Measurements from ENCODE around the gene SRPX2.

Gene SRPX2

DNA sequence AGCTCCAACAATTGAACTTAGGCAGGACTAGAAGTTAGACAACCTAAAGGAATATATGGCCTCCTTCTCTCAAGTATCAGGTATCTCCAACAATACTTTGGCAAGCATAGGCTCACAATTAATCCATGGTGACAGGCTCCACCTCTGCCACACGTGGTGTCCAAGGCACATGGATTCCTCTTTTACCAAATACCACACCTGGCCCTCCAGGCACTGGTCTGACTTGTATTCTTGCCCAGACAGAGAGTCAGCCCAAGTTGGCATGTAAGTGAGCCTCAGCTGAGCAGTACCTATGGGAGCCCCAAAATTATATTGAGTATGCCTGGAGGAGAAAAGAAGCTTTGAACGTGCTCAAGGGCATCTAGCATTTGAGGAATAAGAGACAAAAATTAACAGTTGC lies 19.6 kb downstream of the SRPX2 start:
- Histone ChIP-seq H3K4me2 (no peak overlapping the region), H4K20me1 (ENCODE audit: insufficient read depth) (no peaks in the 10 kb centered on the region), H3K79me2 (ENCODE audit: insufficient read depth, low read depth) (no peaks in the 10 kb centered on the region), H3K27ac (no peak overlapping the region), H3K9ac (no peak overlapping the region), H3K36me3 (ENCODE audit: insufficient read depth) (no peaks in the 10 kb centered on the region), H3K27me3 (ENCODE audit: insufficient read depth, low read depth) (no peaks in the 10 kb centered on the region), H3K4me1 (ENCODE audit: low read depth, poor library complexity, severe bottlenecking) (peaks cover 6% of the 10 kb centered on the region), H3K4me3 (IDR thresholded peaks at IDR 0.05; ENCODE audit: insufficient read depth, low read depth, low read length) (no peak overlapping the region), H2AFZ (ENCODE audit: low read depth) (no peak overlapping the region)
- TF ChIP-seq, protein P1, sequence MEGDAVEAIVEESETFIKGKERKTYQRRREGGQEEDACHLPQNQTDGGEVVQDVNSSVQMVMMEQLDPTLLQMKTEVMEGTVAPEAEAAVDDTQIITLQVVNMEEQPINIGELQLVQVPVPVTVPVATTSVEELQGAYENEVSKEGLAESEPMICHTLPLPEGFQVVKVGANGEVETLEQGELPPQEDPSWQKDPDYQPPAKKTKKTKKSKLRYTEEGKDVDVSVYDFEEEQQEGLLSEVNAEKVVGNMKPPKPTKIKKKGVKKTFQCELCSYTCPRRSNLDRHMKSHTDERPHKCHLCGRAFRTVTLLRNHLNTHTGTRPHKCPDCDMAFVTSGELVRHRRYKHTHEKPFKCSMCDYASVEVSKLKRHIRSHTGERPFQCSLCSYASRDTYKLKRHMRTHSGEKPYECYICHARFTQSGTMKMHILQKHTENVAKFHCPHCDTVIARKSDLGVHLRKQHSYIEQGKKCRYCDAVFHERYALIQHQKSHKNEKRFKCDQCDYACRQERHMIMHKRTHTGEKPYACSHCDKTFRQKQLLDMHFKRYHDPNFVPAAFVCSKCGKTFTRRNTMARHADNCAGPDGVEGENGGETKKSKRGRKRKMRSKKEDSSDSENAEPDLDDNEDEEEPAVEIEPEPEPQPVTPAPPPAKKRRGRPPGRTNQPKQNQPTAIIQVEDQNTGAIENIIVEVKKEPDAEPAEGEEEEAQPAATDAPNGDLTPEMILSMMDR (conservative IDR thresholded peaks at IDR 0.05; ENCODE audit: low read depth, low read length), result no peak

DNA sequence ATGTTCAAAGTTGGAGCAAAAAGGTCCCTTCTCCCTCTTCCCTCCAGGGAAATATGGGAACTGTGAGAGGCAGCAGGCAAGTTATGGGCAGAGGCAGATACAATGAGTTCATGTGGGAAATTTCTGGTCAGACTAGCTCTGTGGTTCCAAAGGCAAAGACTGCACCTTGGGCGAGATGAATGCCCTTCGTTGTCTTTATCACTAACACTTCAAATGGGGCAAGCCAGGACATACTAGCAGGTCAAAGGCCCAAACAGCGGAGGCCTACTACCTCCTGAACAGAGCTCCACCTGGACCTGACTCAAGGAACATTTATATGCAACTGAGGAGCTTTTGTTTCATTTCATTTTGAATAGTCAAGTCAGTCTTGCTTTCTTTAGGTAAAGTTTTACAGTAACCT lies 29.0 kb downstream of the SRPX2 start:
- no peak overlapping the region for H3K27ac ChIP-seq
- H3K4me1 ChIP-seq (ENCODE audit: low read depth, poor library complexity, severe bottlenecking), result no peaks in the 10 kb centered on the region
- H3K4me3 ChIP-seq (IDR thresholded peaks at IDR 0.05; ENCODE audit: insufficient read depth, low read depth, low read length), result no peak overlapping the region
- TF ChIP-seq, protein P1 (conservative IDR thresholded peaks at IDR 0.05; ENCODE audit: low read depth, low read length), result no peak
- no peaks in the 10 kb centered on the region for H4K20me1 ChIP-seq (ENCODE audit: insufficient read depth)
- no peaks in the 10 kb centered on the region for H3K79me2 ChIP-seq (ENCODE audit: insufficient read depth, low read depth)
- no peaks in the 10 kb centered on the region for H3K36me3 ChIP-seq (ENCODE audit: insufficient read depth)
- H2AFZ ChIP-seq (ENCODE audit: low read depth), result no peak overlapping the region
- H3K27me3 ChIP-seq (ENCODE audit: insufficient read depth, low read depth), result no peaks in the 10 kb centered on the region
- H3K4me2 ChIP-seq, result no peak overlapping the region
- no peak overlapping the region for H3K9ac ChIP-seq

DNA sequence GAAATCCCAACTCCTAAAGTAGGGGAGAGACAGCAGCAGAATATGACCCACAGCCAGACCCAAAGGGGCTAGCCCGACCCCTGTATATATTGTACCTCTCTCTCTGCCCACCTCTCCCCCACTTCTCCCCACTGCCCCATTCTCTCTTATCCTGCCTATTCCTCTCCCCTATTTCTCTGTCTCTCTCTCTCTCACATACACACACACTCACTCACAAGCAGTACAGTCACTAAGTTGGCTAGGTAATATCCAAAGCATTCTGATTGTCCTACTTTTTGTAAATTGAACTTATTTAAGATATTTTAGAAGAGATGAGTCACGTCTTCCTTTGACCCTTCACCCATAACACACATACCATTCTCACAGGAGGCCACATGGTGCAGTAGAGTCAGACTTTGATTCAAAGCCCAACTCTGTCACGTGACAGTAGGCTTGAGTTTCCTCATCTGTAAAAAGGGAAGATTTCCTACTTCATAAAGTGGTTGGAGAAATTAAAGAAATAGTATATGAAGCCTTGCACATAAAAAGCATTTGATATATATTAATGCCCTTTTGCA lies 29.5 kb downstream of the SRPX2 start:
- H4K20me1 ChIP-seq (ENCODE audit: insufficient read depth), result no peaks in the 10 kb centered on the region
- H2AFZ ChIP-seq (ENCODE audit: low read depth), result no peak overlapping the region
- no peaks in the 10 kb centered on the region for H3K79me2 ChIP-seq (ENCODE audit: insufficient read depth, low read depth)
- H3K27me3 ChIP-seq (ENCODE audit: insufficient read depth, low read depth), result no peaks in the 10 kb centered on the region
- no peaks in the 10 kb centered on the region for H3K36me3 ChIP-seq (ENCODE audit: insufficient read depth)
- no peak overlapping the region for H3K4me2 ChIP-seq
- no peaks in the 10 kb centered on the region for H3K4me1 ChIP-seq (ENCODE audit: low read depth, poor library complexity, severe bottlenecking)
- H3K9ac ChIP-seq, result no peak overlapping the region
- TF ChIP-seq, protein P1 (conservative IDR thresholded peaks at IDR 0.05; ENCODE audit: low read depth, low read length), result no peak
- no peak overlapping the region for H3K4me3 ChIP-seq (IDR thresholded peaks at IDR 0.05; ENCODE audit: insufficient read depth, low read depth, low read length)
- no peak overlapping the region for H3K27ac ChIP-seq

DNA sequence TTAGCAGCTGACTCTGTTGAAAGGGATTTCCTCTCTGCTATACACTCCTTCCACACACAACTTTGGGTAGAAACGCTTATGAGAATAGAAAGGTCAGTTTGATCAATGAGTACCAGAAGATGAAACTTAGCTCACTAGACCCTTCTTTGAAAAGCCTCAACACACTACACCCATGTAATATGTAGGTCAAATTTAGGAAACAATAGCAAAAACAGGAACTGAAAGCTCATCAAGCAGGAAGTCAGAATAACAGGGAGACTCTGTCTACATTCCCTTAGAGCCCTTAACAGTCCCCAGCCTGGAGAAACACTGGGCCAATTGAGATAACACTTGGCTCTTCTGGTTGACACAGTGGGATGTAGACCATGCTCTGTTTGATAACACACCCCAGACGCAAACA lies 30.7 kb downstream of the SRPX2 start:
- Histone ChIP-seq H3K9ac (no peak overlapping the region), H4K20me1 (ENCODE audit: insufficient read depth) (no peaks in the 10 kb centered on the region), H3K27ac (no peak overlapping the region), H3K36me3 (ENCODE audit: insufficient read depth) (no peaks in the 10 kb centered on the region), H2AFZ (ENCODE audit: low read depth) (no peak overlapping the region), H3K4me2 (no peak overlapping the region), H3K79me2 (ENCODE audit: insufficient read depth, low read depth) (no peaks in the 10 kb centered on the region), H3K4me3 (IDR thresholded peaks at IDR 0.05; ENCODE audit: insufficient read depth, low read depth, low read length) (no peak overlapping the region), H3K27me3 (ENCODE audit: insufficient read depth, low read depth) (no peaks in the 10 kb centered on the region), H3K4me1 (ENCODE audit: low read depth, poor library complexity, severe bottlenecking) (no peaks in the 10 kb centered on the region)
- TF ChIP-seq, protein P1 (conservative IDR thresholded peaks at IDR 0.05; ENCODE audit: low read depth, low read length), result no peak

All from KMS-11 (cell line).